ENCODE results near the gene ERN1. TPM values are rescaled to one million over a fixed set of nuclear protein-coding genes. Genes with fewer than 3 reads are reported as not detected.

The ERN1 gene
- total and polyA plus RNA-seq, 2 of the 13 experiments (the other 11 are each of a cell fraction or from before 2014, with no cell fraction given) = 6.0 to 12.7 TPM

DNA sequence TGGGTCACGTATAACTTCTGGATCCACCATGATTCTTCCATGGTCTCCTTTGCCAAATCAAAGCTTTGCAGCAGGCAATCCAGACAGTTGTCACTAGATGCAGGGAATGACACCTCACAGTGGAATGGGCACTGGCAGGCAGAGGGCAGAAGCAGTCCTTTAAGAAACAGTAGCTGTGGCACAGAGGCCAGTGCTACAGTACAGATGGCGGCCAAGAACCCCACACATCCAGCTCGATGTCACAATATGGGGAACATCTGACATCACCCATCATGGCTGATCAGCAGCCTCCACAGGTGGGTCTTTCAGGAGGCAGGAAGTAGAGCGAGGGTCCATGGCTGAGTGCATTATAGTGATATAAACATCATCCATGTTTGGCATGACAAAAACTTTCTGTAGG lies 18.8 kb upstream of the ERN1 start (continued):
- TF ChIP-seq, protein P1, sequence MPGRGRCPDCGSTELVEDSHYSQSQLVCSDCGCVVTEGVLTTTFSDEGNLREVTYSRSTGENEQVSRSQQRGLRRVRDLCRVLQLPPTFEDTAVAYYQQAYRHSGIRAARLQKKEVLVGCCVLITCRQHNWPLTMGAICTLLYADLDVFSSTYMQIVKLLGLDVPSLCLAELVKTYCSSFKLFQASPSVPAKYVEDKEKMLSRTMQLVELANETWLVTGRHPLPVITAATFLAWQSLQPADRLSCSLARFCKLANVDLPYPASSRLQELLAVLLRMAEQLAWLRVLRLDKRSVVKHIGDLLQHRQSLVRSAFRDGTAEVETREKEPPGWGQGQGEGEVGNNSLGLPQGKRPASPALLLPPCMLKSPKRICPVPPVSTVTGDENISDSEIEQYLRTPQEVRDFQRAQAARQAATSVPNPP (CRISPR knock-in tag; IDR thresholded peaks at IDR 0.05) = 0 out of 2 replicates have a peak, but pooled peaks have one; percentile 10
- TF ChIP-seq NFE2 (CRISPR knock-in tag; IDR thresholded peaks at IDR 0.05) = no peak
- TF ChIP-seq, protein P2, sequence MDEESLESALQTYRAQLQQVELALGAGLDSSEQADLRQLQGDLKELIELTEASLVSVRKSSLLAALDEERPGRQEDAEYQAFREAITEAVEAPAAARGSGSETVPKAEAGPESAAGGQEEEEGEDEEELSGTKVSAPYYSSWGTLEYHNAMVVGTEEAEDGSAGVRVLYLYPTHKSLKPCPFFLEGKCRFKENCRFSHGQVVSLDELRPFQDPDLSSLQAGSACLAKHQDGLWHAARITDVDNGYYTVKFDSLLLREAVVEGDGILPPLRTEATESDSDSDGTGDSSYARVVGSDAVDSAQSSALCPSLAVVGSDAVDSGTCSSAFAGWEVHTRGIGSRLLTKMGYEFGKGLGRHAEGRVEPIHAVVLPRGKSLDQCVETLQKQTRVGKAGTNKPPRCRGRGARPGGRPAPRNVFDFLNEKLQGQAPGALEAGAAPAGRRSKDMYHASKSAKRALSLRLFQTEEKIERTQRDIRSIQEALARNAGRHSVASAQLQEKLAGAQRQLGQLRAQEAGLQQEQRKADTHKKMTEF (CRISPR knock-in tag; IDR thresholded peaks at IDR 0.05) = no peak
- TF ChIP-seq AHR (CRISPR knock-in tag; IDR thresholded peaks at IDR 0.05) = no peak
- no peak for TF ChIP-seq ZNF282 (IDR thresholded peaks at IDR 0.05; ENCODE audit: partially characterized antibody)
- TF ChIP-seq HOXA7 (CRISPR knock-in tag; IDR thresholded peaks at IDR 0.05) = no peak
- TF ChIP-seq, protein P3, sequence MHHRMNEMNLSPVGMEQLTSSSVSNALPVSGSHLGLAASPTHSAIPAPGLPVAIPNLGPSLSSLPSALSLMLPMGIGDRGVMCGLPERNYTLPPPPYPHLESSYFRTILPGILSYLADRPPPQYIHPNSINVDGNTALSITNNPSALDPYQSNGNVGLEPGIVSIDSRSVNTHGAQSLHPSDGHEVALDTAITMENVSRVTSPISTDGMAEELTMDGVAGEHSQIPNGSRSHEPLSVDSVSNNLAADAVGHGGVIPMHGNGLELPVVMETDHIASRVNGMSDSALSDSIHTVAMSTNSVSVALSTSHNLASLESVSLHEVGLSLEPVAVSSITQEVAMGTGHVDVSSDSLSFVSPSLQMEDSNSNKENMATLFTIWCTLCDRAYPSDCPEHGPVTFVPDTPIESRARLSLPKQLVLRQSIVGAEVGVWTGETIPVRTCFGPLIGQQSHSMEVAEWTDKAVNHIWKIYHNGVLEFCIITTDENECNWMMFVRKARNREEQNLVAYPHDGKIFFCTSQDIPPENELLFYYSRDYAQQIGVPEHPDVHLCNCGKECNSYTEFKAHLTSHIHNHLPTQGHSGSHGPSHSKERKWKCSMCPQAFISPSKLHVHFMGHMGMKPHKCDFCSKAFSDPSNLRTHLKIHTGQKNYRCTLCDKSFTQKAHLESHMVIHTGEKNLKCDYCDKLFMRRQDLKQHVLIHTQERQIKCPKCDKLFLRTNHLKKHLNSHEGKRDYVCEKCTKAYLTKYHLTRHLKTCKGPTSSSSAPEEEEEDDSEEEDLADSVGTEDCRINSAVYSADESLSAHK (CRISPR knock-in tag; IDR thresholded peaks at IDR 0.05; ENCODE audit: borderline replicate concordance) = no peak
- TF ChIP-seq SP4 (CRISPR knock-in tag; IDR thresholded peaks at IDR 0.05) = no peak
- TF ChIP-seq SP2 (CRISPR knock-in tag; IDR thresholded peaks at IDR 0.05) = no peak
- TF ChIP-seq, protein P4, sequence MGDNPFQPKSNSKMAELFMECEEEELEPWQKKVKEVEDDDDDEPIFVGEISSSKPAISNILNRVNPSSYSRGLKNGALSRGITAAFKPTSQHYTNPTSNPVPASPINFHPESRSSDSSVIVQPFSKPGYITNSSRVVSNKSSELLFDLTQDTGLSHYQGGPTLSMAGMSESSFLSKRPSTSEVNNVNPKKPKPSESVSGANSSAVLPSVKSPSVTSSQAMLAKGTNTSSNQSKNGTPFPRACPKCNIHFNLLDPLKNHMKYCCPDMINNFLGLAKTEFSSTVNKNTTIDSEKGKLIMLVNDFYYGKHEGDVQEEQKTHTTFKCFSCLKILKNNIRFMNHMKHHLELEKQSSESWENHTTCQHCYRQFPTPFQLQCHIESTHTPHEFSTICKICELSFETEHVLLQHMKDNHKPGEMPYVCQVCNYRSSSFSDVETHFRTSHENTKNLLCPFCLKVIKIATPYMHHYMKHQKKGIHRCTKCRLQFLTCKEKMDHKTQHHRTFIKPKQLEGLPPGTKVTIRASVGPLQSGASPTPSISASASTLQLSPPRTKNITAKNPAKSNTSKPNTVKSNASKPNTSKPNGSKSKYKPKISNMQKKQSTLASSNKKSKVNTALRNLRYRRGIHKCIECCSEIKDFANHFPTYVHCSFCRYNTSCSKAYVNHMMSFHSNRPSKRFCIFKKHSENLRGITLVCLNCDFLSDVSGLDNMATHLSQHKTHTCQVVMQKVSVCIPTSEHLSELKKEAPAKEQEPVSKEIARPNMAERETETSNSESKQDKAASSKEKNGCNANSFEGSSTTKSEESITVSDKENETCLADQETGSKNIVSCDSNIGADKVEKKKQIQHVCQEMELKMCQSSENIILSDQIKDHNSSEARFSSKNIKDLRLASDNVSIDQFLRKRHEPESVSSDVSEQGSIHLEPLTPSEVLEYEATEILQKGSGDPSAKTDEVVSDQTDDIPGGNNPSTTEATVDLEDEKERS (CRISPR knock-in tag; IDR thresholded peaks at IDR 0.05) = no peak
- TF ChIP-seq ZNF615 (CRISPR knock-in tag; IDR thresholded peaks at IDR 0.05; ENCODE audit: borderline replicate concordance) = no peak
- no peak for TF ChIP-seq CREM (IDR thresholded peaks at IDR 0.05)
- TF ChIP-seq CREM (CRISPR knock-in tag; IDR thresholded peaks at IDR 0.05) = no peak
- no peak for TF ChIP-seq CBFB (CRISPR knock-in tag; IDR thresholded peaks at IDR 0.05)
- TF ChIP-seq ZNF337 (CRISPR knock-in tag; IDR thresholded peaks at IDR 0.05; ENCODE audit: borderline replicate concordance, low read depth) = no peak
- TF ChIP-seq MEF2D (CRISPR knock-in tag; IDR thresholded peaks at IDR 0.05) = no peak
- TF ChIP-seq, protein P5, sequence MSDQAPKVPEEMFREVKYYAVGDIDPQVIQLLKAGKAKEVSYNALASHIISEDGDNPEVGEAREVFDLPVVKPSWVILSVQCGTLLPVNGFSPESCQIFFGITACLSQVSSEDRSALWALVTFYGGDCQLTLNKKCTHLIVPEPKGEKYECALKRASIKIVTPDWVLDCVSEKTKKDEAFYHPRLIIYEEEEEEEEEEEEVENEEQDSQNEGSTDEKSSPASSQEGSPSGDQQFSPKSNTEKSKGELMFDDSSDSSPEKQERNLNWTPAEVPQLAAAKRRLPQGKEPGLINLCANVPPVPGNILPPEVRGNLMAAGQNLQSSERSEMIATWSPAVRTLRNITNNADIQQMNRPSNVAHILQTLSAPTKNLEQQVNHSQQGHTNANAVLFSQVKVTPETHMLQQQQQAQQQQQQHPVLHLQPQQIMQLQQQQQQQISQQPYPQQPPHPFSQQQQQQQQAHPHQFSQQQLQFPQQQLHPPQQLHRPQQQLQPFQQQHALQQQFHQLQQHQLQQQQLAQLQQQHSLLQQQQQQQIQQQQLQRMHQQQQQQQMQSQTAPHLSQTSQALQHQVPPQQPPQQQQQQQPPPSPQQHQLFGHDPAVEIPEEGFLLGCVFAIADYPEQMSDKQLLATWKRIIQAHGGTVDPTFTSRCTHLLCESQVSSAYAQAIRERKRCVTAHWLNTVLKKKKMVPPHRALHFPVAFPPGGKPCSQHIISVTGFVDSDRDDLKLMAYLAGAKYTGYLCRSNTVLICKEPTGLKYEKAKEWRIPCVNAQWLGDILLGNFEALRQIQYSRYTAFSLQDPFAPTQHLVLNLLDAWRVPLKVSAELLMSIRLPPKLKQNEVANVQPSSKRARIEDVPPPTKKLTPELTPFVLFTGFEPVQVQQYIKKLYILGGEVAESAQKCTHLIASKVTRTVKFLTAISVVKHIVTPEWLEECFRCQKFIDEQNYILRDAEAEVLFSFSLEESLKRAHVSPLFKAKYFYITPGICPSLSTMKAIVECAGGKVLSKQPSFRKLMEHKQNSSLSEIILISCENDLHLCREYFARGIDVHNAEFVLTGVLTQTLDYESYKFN (CRISPR knock-in tag; conservative IDR thresholded peaks at IDR 0.05) = no peak; the same call in 1 of the 2 replicates

Measured in HepG2 (cell line).